NCI-H187 (cell line): Measurements from ENCODE around the gene SLC25A30.
A peak's percentile ranks its signal among the peaks of the same experiment; 100 is the strongest.

Experiments used
- DNase-seq, 2 experiments: peaks; one replicate each; lab custom pipeline; 2025; lab: John Stamatoyannopoulos, UW

The SLC25A30 gene

GRCh38 chr13:45417790-45418534 lies at the start of gene SLC25A30:
Gene SLC25A30 (minus strand): TSS chr13:45418373. CDS start chr13:45411425, 6,948 bp downstream.
- peak; percentile 71 to 91 for DNase-seq

DNA sequence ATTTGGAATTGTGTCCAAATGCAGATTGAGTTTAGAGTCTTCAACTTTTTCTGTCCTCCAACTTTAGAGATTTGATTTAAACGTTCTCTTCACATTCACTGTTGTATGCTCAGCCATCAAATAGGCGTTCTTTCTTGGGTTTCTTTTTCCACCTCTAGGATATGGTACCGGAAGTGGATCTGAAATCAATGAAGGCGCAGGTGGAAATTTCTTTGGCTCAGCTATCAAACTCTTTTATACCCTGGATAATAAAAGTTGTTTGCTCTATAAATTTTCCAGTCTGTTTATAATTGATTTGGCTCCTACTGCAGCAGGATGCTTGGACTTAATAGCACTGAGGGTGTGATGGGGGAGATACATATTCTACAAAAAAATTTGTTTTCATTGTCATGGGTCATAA lies 48.2 kb upstream of the SLC25A30 start:
- DNase-seq = no peak

DNA sequence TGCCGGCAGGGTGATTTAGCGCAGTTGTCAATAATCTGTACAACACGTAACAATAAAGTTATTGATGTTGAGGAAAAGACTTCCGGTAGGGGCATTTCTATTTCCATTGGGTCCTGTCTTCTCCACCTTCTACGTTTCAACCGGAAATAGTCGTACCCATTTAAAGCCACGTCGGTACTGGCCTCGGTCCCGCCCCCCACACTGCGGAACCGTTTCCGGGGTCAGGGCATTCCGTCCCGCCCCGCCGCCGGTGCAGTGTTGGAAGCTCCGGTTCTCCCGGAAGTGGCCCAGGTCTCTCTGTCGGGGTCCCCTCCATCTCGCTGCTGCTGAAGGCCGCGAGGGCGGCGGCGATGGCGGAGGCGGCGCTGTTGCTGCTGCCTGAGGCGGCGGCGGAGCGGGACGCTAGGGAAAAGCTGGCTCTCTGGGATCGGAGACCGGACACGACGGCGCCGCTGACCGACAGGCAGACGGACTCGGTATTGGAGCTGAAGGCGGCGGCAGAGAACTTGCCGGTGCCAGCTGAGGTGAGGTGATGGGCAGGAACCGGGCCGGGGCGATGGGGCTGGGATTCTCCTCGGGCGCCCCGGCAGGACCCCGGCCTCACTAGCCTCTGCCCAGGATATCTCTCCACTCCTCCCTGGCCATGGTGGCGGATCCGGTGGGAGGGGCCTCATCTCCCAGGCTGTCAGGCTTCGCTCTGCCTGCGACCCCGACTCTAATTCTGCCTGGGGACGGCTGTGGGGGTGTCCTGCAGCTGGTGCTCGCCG lies 46.7 kb upstream of the SLC25A30 start, which contains the start of gene COG3:
Gene COG3 (plus strand): TSS at position 253 of the 767 bp plus-strand sequence. CDS start 98 bp downstream, at position 351.
- DNase-seq = peak; percentile 62 to 93

DNA sequence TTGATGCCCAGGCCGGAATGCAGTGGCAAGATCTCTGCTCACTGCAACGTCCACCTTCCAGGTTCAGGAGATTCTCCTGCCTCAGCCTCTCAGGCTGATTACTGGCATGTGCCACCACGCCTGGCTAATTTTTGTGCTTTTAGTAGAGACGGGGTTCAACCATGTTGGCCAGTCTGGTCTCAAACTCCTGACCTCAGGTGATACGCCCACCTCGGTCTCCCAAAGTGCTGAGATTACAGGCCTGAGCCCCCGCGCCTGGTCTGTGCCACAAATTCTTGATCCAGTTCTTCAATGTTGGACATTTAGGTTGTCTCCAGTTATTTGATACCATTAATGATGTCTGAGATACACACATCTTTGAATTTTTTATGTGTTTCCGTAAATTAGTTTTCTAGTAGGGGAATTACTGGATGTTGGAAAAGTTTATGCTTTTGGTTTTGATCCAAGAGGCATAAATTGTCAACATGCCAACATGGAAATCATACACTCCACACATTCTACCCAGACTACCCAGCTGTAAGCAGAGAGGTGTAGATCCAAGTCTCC lies 46.0 kb upstream of the SLC25A30 start:
- DNase-seq = no peak

- no peak for DNase-seq
These were observed 38.2 kb upstream of the SLC25A30 start for GRCh38 chr13:45456196-45456972.

DNA sequence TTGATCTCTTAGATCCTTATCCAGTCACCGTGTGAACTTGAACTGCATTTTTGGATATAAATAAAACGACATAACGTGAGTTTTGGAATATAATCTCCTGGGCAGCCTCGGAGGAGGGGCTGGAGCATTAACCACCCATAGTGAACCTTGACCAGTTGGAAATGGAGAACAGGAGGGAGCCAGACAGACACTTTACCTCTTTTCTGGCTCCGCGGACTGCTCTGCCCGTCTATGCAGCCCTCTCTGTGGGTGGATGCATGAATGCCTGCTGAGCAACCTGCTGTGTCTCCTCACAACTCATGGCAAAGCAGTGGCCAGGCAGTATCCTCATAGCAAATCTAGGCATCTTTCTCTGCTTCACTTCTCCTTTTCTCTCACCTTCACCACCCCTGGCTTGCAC lies 36.0 kb upstream of the SLC25A30 start:
- no peak for DNase-seq

- no peak for DNase-seq
These were observed 33.1 kb upstream of the SLC25A30 start for GRCh38 chr13:45451282-45451681.

GRCh38 chr13:45448965-45449559 lies 30.9 kb upstream of the SLC25A30 start:
- DNase-seq = no peak

DNA sequence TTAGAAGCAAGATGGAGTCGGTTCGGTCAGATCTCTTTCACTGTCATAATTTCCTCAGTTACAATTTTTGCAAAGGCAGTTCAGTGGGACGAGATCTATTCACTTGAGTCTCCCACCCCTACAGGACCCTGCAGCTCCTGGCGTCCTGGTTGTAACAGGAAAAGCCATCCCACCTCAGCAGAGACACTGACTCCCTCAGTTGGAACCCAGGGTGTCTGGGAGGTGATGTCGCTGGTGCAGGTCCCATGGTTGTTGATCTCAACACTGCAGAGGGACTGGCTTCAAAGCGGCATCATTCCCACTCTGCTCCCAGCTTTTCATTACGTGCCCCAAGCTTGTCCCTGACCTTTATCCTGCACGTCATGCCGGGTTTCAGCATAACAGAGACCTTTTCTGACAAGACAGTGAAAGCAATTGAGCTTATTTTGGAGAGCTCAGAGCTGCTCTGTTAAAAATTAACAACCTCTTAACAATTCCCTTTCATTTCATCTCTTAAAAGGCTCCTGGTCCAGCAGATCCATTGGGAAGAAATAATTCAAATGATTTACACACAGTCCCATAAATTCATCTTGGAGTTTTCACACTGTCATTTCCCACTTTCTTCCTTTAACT lies 29.0 kb upstream of the SLC25A30 start:
- DNase-seq = no peak

DNA sequence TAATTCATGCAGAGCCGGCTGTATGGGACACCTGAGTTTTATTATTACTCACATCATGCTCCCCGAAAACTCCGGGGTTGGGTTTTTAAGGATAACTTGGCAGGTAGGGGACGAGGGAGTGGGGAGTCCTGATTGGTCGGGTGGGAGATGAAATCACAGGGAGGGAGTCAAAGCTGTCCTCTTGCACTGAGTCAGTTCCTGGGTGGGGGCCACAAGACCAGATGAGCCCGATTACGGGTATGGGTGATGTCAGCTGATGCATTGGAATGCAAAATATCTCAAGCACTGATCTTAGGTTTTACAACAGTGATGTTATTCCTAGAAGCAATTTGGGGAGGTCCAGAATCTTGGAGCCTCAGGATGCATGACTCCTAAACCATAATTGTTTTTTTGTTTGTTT lies 28.0 kb upstream of the SLC25A30 start:
- DNase-seq = no peak

- DNase-seq = no peak
These were observed 26.9 kb upstream of the SLC25A30 start for GRCh38 chr13:45445053-45445452.

- no peak for DNase-seq
These were observed 23.5 kb upstream of the SLC25A30 start for GRCh38 chr13:45441633-45442032.

DNA sequence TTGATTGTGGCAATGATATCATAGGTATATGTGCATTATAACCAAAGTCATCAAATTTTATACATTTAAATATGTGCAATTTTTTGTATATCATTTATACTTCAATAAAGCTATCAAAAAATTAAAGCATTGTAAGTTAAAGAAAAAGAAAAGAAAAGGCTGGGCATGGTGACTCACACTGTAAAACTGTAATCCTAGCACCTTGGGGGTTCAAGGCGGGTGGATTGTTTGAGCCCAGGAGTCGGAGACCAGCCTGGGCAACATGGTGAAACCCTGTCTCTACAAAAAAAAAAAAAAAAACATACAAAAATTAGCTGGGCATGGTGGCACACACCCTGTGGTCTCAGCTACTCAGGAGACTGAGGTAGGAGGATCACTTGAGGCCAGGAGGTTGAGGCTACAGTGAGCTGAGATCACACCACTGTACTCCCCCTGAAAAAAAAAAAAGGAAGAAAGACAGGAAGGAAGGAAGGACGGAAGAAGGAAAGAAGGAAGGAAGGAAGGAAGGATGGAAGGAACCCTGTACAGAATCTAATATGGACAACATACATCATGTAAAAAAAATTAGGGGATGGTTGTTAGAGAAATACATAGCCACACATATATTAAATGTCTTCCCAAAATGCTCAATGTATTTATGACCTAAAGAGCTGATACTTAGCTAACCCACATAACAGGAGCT lies 21.7 kb upstream of the SLC25A30 start:
- no peak for DNase-seq

DNA sequence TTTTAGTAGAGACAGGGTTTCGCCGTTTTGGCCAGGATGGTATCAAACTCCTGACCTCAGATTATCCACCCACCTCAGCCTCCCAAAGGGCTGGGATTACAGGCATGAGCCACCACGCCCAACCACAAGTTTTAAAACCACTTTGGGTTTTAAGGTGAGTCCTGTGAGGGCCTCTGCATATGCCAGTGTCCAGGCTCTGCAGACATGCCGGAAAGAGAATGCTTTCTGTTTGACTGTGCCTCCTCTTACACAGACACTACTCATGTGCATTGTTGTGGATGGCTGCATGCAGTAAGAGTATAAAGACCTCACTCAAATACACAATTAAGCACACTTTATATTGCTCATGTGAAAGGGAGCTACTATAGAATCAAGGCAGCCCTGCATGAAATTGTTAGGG lies 20.8 kb upstream of the SLC25A30 start:
- no peak for DNase-seq

GRCh38 chr13:45437947-45438346 lies 19.8 kb upstream of the SLC25A30 start:
- DNase-seq = no peak

DNA sequence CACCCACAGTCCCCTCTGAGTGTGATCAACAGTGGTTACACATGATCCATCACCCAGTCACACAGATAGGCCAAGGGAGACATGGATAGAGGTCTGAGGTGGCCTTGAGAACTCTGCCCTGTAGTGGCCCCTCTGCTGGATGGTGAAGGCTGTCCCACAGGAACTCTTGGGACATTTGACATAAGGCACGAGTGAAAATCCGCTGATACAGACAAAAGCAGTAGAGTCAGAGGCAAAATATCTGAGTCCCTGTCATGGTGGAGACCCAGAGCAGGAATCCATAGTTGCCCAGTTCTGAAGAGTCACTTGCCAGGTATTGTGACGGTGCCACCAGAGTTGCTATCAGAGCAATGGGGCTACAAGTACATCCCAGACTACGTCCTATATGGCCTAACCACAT lies 18.8 kb upstream of the SLC25A30 start:
- DNase-seq = no peak

DNA sequence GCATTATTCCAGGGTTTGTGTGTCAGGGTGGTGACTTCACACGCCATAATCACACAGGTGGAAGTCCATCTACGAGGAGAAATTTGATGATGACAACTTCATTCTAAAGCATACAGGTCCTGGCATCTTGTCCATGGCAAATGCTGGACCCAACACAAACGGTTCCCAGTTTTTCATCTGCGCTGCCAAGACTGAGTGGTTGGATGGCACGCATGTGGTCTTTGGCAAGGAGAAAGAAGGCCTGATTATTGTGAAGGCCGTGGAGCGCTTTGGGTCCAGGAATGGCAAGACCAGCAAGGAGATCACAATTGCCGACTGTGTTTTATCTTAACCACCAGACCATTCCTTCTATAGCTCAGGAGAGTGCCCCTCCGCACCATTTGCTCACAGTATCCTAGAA lies 18.2 kb upstream of the SLC25A30 start:
- DNase-seq = no peak

- no peak for DNase-seq
These were observed 16.6 kb upstream of the SLC25A30 start for GRCh38 chr13:45434556-45435371.

- no peak for DNase-seq
These were observed 15.2 kb upstream of the SLC25A30 start for GRCh38 chr13:45433381-45433790.
